DND-41 (cell line): ENCODE measurements around the gene MRPS27.
"Not testable (repeated sequence)": the region's sequence is repeated elsewhere in the genome, so short reads cannot be mapped to it uniquely, and the experiment has no call there.

Source experiments
- ATAC-seq: fragments of 200-7000 bp; cut with Tn5 transposase; 3 replicates; pipeline ENCODE4 v1.9.1; 2021; ENCODE audit warnings: low read depth; ENCODE audit not compliant: insufficient read depth
- DNase-seq: peaks from one replicate; pipeline ENCODE4 v3.0.0-alpha.2; 2020
- H2AFZ ChIP-seq: 2 replicates; pipeline ENCODE4 v1.6.0; 2012; ENCODE audit warnings: low read depth, low read length
- H3K27ac ChIP-seq: 2 replicates; pipeline ENCODE4 v1.5.1; 2012; ENCODE audit warnings: low read length, inconsistent platforms
- H3K27me3 ChIP-seq: fragments of 200-600 bp; sonication (generic); 2 replicates; pipeline ENCODE4 v1.6.0; 2012; ENCODE audit warnings: low read length, mild to moderate bottlenecking, inconsistent platforms; ENCODE audit not compliant: insufficient read depth, poor library complexity
- H3K36me3 ChIP-seq: 2 replicates; pipeline ENCODE4 v1.5.1; 2012; ENCODE audit warnings: low read length, inconsistent platforms; ENCODE audit not compliant: insufficient read depth
- H3K4me1 ChIP-seq: 2 replicates; pipeline ENCODE4 v1.5.1; 2012; ENCODE audit warnings: mild to moderate bottlenecking, low read length; ENCODE audit not compliant: insufficient read depth
- H3K4me2 ChIP-seq: 2 replicates; pipeline ENCODE4 v1.6.0; 2012; ENCODE audit warnings: mild to moderate bottlenecking, moderate library complexity, low read length, inconsistent platforms; ENCODE audit not compliant: insufficient read depth
- H3K4me3 ChIP-seq, 2 experiments: fragments of 200-600 bp in 1 of 2; shearing (Covaris generic) in 1 of 2; 2 replicates each; pipeline ENCODE4 v1.5.1; 2012 to 2016; ENCODE audit warnings: inconsistent platforms in 2 of 2, low read length in 2 of 2, mild to moderate bottlenecking in 2 of 2, low read depth in 1 of 2, moderate library complexity in 1 of 2
- H3K79me2 ChIP-seq: 2 replicates; pipeline ENCODE4 v1.6.0; 2012; ENCODE audit warnings: low read length, inconsistent platforms; ENCODE audit not compliant: insufficient read depth
- H3K9ac ChIP-seq: 2 replicates; pipeline ENCODE4 v1.6.0; 2012; ENCODE audit warnings: low read depth, mild to moderate bottlenecking, inconsistent platforms, low read length, moderate library complexity
- H3K9me3 ChIP-seq: 2 replicates; pipeline ENCODE4 v1.5.1; 2012; ENCODE audit warnings: low read length, moderate library complexity, mild to moderate bottlenecking, inconsistent platforms; ENCODE audit not compliant: insufficient read depth, severe bottlenecking
- H4K20me1 ChIP-seq: 2 replicates; pipeline ENCODE4 v1.6.0; 2012; ENCODE audit warnings: low read length; ENCODE audit not compliant: insufficient read depth
- EZH2 ChIP-seq: IDR thresholded peaks from 3 replicates; pipeline ENCODE4 v1.6.1; 2012; ENCODE audit warnings: borderline replicate concordance, low read depth, mild to moderate bottlenecking, moderate library complexity, low read length, inconsistent platforms; ENCODE audit not compliant: severe bottlenecking
- TF ChIP-seq, protein P1 (sequence below): IDR thresholded peaks from 2 replicates; pipeline ENCODE4 v1.5.1; 2012; ENCODE audit warnings: borderline replicate concordance, low read length, moderate library complexity, mild to moderate bottlenecking; ENCODE audit not compliant: poor library complexity, severe bottlenecking; ENCODE audit errors: extremely low read depth

MRPS27 gene

DNA sequence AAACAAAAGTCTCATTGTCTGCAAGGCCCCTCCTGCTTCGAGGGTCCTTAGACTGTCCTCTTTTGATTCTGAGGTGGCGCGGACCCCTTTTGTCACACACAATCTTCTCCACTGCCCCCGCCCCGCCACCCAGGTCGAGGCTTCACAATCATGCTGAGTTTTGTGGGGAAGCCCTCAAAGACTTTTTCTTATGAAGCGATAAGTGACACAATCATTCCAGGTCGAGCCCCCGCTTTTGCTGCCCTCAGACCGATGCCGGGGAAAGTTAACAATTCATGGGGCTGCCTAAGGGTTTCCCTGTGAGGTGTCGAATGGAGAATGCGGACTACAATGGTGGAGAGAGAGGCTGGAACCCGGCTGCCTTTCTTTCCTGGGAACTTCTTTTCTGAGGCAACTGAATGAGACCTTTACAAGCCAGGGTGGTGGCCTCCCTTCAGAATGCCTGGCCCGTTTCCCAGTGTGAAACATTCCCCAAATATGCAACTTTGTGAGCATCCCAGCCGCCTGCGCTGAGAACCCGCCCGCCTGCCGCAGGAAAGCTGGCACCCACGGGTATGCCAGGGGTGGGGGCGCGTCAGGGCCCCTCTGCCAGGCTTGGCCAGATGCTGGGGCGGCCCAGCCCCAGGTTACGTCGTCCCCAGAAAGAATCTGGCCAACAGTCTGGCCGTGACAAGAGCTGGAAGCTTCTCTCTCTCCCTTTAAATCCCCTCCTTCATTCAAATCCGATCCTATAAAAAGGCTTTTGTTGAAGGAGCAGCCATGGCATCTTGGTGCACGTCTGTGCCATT lies 140.8 kb downstream of the MRPS27 start:
- H3K4me2 ChIP-seq: no peak overlapping the region
- no peak overlapping the region for H2AFZ ChIP-seq
- H4K20me1 ChIP-seq: no peaks in the 10 kb centered on the region
- no peak for ATAC-seq
- DNase-seq: no peak
- no peak overlapping the region for H3K27ac ChIP-seq
- no peaks in the 10 kb centered on the region for H3K79me2 ChIP-seq
- H3K9me3 ChIP-seq: no peaks in the 10 kb centered on the region
- no peak overlapping the region for H3K9ac ChIP-seq
- no peaks in the 10 kb centered on the region for H3K36me3 ChIP-seq
- H3K4me3 ChIP-seq: no peak overlapping the region
- H3K27me3 ChIP-seq: peaks cover 18% of the 10 kb centered on the region
- TF ChIP-seq, protein P1, sequence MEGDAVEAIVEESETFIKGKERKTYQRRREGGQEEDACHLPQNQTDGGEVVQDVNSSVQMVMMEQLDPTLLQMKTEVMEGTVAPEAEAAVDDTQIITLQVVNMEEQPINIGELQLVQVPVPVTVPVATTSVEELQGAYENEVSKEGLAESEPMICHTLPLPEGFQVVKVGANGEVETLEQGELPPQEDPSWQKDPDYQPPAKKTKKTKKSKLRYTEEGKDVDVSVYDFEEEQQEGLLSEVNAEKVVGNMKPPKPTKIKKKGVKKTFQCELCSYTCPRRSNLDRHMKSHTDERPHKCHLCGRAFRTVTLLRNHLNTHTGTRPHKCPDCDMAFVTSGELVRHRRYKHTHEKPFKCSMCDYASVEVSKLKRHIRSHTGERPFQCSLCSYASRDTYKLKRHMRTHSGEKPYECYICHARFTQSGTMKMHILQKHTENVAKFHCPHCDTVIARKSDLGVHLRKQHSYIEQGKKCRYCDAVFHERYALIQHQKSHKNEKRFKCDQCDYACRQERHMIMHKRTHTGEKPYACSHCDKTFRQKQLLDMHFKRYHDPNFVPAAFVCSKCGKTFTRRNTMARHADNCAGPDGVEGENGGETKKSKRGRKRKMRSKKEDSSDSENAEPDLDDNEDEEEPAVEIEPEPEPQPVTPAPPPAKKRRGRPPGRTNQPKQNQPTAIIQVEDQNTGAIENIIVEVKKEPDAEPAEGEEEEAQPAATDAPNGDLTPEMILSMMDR: no peak
- no peak for TF ChIP-seq EZH2
- H3K4me1 ChIP-seq: no peaks in the 10 kb centered on the region

DNA sequence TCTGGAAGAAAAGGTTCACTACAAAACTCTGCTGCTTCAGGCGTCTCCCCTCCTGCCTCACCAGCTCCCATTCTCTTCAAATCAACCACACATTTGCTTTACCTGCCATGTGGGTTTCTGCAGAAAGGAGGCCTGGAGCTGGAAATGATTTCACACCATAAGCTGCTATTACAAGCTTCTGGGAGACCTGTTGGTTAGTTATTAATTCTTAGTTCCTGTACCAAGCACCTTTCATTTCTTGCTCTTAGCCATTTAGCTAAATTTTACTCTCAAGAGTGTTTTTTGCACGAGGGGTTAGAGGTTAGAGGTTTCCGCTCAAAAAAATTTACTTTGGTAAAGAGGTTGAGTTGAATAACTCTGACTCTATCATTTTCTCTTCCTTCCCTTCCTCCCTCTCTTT lies 142.5 kb downstream of the MRPS27 start:
- no peak overlapping the region for H3K9ac ChIP-seq
- no peaks in the 10 kb centered on the region for H4K20me1 ChIP-seq
- H3K27ac ChIP-seq: no peak overlapping the region
- H3K36me3 ChIP-seq: no peaks in the 10 kb centered on the region
- no peak overlapping the region for H3K4me3 ChIP-seq
- DNase-seq (no peak), ATAC-seq (no peak)
- no peaks in the 10 kb centered on the region for H3K79me2 ChIP-seq
- H2AFZ ChIP-seq: no peak overlapping the region
- H3K4me1 ChIP-seq: no peaks in the 10 kb centered on the region
- no peak overlapping the region for H3K4me2 ChIP-seq
- peaks cover 20% of the 10 kb centered on the region for H3K27me3 ChIP-seq
- TF ChIP-seq EZH2: no peak
- TF ChIP-seq, protein P1: no peak
- no peaks in the 10 kb centered on the region for H3K9me3 ChIP-seq

DNA sequence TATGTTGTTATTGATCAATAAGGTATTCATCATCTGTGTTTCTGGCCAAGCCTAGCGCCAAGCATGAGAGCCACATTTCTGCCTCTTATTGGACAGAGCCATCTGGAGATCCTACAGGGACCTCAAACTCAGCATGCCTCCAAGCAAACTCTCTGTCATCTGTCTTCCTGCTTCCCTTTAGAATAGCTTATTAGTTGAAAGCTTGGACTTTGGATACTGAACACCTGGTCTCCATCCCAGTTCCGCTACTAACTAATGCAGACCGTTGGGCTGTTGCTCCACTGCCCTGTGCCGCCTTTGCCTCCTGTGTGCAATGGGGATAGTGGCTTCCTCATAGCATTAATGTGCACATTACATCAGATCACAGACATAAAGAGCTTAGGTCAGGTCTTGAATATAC lies 147.3 kb downstream of the MRPS27 start:
- no peak overlapping the region for H2AFZ ChIP-seq
- no peaks in the 10 kb centered on the region for H3K79me2 ChIP-seq
- DNase-seq (no peak), ATAC-seq (no peak)
- no peak overlapping the region for H3K9ac ChIP-seq
- no peak overlapping the region for H3K4me2 ChIP-seq
- no peaks in the 10 kb centered on the region for H3K4me1 ChIP-seq
- no peaks in the 10 kb centered on the region for H4K20me1 ChIP-seq
- no peaks in the 10 kb centered on the region for H3K36me3 ChIP-seq
- H3K27ac ChIP-seq: no peak overlapping the region
- H3K9me3 ChIP-seq: no peaks in the 10 kb centered on the region
- no peak for TF ChIP-seq EZH2
- TF ChIP-seq, protein P1: no peak
- peaks cover 27% of the 10 kb centered on the region for H3K27me3 ChIP-seq
- H3K4me3 ChIP-seq: no peak overlapping the region

DNA sequence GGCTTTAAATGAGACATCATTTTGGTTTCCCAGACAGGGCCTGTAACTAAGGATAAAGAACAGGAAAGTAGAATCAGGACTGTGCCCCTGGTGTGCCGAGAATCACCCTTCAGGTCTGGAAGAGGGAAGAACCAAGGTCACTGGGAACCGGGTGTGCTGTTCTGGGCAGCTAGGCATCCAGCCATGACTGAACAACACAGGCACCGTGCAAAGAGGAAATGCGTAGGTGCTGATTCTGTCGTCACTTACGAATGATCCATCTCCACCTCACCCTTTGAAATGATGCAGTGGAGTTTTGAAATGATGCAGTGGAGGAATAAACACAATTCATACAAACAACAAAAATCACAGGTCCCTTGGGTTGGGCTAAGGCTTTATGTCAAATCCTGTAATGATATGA lies 148.4 kb downstream of the MRPS27 start:
- Histone ChIP-seq H3K27ac (no peak overlapping the region), H2AFZ (no peak overlapping the region), H3K79me2 (no peaks in the 10 kb centered on the region), H3K4me3 (no peak overlapping the region), H3K4me1 (no peaks in the 10 kb centered on the region), H3K36me3 (no peaks in the 10 kb centered on the region), H4K20me1 (no peaks in the 10 kb centered on the region), H3K9ac (no peak overlapping the region), H3K9me3 (no peaks in the 10 kb centered on the region), H3K27me3 (peaks cover 33% of the 10 kb centered on the region), H3K4me2 (no peak overlapping the region)
- ATAC-seq (no peak), DNase-seq (no peak)
- TF ChIP-seq EZH2: no peak
- TF ChIP-seq, protein P1: no peak

DNA sequence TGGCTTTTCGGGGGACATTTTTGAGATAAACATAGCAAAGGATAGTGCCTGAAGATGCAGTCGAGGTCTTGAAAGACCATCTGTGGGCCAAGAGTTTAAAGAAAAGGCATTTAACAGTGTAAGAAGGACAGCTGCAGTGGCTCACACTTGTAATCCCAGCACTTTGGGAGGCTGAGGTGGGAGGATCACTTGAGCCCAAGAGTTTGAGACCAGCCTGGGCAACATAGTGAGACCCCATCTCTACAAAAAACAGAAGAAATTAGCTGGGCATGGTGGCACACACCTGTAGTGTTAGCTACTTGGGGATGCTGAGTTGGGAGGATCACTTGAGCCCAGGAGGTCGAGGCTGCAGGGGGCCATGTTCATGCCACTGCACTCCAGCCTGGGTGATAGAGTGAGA lies 148.9 kb downstream of the MRPS27 start:
- not testable (repeated sequence) for H3K36me3 ChIP-seq, ATAC-seq, H4K20me1 ChIP-seq, H3K4me1 ChIP-seq, DNase-seq, H3K9me3 ChIP-seq, H3K27ac ChIP-seq, H3K9ac ChIP-seq, H3K79me2 ChIP-seq, H3K4me3 ChIP-seq, H2AFZ ChIP-seq, H3K4me2 ChIP-seq
- H3K27me3 ChIP-seq: peaks cover 37% of the 10 kb centered on the region
